ENCODE results near the gene RPL19. TPM values are rescaled to one million over a fixed set of nuclear protein-coding genes. Genes with fewer than 3 reads are reported as not detected.
"Not testable (repeated sequence)": the region's sequence is repeated elsewhere in the genome, so short reads cannot be mapped to it uniquely, and the experiment has no call there.

RPL19 gene
- total RNA-seq, 2 donors from 2014 or later: 1,315 to 2,278 TPM

GRCh38 chr17:39246274-39246673, 46.2 kb downstream of the RPL19 start:
- no peak for TF ChIP-seq CTCF (IDR thresholded peaks at IDR 0.05)
- no peaks in the 10 kb centered on the region for H3K27me3 ChIP-seq (replicated peaks; ENCODE audit: insufficient read depth)
- H3K36me3 ChIP-seq: no peaks in the 10 kb centered on the region
- H3K4me1 ChIP-seq (ENCODE audit: control insufficient read depth in 1 of 2, low read depth in 2 of 2): no peaks in the 10 kb centered on the region
- H3K9me3 ChIP-seq: no peaks in the 10 kb centered on the region
- no peak for ATAC-seq (ENCODE audit: insufficient number of reproducible peaks, low FRiP score, low read depth)
- no peak overlapping the region for H3K4me3 ChIP-seq
- DNase-seq (ENCODE audit: low spot score): no peak
- no peak overlapping the region for H3K27ac ChIP-seq

DNA sequence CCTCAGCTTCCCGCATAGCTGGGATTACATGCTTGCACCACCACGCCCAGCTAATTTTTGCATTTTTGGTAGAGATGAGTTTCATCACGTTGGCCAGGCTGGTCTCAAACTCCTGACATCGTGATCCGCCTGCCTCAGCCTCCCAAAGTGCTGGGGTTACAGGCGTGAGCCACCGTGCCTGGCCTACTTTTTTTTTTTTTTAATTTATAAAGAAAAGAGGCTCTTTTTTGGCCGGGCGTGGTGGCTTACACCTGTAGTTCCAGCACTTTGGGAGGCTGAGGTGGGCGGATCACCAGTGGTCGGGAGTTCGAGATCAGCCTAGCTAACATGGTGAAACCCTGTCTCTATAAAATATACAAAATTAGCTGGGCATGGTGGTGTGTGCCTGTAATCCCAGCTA, 50.0 kb downstream of the RPL19 start:
- not testable (repeated sequence) for DNase-seq (ENCODE audit: low spot score); H3K27ac ChIP-seq; ATAC-seq (ENCODE audit: insufficient number of reproducible peaks, low FRiP score, low read depth); H3K36me3 ChIP-seq; H3K4me3 ChIP-seq; H3K9me3 ChIP-seq; H3K4me1 ChIP-seq (ENCODE audit: control insufficient read depth in 1 of 2, low read depth in 2 of 2); H3K27me3 ChIP-seq (replicated peaks; ENCODE audit: insufficient read depth)

- H3K36me3 ChIP-seq: peaks cover 8% of the 10 kb centered on the region
- H3K27me3 ChIP-seq (replicated peaks; ENCODE audit: insufficient read depth): no peaks in the 10 kb centered on the region
- H3K27ac ChIP-seq: no peak overlapping the region
- no peak for DNase-seq (ENCODE audit: low spot score)
- ATAC-seq (ENCODE audit: insufficient number of reproducible peaks, low FRiP score, low read depth): no peak
- no peak overlapping the region for H3K4me3 ChIP-seq
- TF ChIP-seq CTCF (IDR thresholded peaks at IDR 0.05): no peak
- H3K9me3 ChIP-seq: no peaks in the 10 kb centered on the region
- H3K4me1 ChIP-seq (ENCODE audit: control insufficient read depth in 1 of 2, low read depth in 2 of 2): no peaks in the 10 kb centered on the region
These were observed 51.9 kb downstream of the RPL19 start for GRCh38 chr17:39251997-39252396.

DNA sequence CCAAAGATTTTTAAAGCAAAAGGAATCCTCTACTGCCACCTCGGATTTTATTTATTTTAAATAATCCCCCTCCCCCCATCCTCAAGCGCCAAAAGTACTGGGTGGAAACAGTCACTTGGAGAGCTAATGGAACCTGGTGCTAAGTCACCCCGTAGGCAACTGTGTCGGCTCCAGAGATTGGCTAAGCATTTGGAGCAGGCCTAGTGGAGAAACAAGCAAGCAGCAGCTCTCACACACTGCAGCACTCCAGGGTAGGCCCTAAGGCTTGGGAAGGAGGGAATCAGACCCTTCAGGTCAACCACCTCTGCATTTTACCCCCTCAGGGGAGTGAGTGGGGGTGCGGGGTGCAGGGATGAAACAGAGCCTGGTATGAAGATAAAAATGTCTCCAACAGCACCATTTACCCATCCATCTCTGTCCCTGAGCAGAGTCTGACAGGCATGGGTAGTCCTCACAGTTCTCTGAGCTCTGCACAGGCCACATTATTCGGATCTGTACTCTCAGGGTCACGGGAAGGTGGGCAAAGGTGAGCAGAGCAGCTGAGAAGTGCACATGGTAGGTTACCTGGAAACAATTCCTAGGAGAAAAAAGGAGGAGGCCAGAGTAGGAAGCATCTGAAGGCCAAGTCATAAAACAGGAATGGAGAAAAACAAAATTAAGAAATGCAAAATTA, 52.8 kb downstream of the RPL19 start:
- no peak for TF ChIP-seq CTCF (IDR thresholded peaks at IDR 0.05)
- ATAC-seq (ENCODE audit: insufficient number of reproducible peaks, low FRiP score, low read depth): no peak
- no peaks in the 10 kb centered on the region for H3K9me3 ChIP-seq
- no peaks in the 10 kb centered on the region for H3K4me1 ChIP-seq (ENCODE audit: control insufficient read depth in 1 of 2, low read depth in 2 of 2)
- H3K27ac ChIP-seq: no peak overlapping the region
- DNase-seq (ENCODE audit: low spot score): no peak
- no peaks in the 10 kb centered on the region for H3K27me3 ChIP-seq (replicated peaks; ENCODE audit: insufficient read depth)
- no peak overlapping the region for H3K4me3 ChIP-seq
- H3K36me3 ChIP-seq: peaks cover 15% of the 10 kb centered on the region

Other genes with a start within 250 kb of the RPL19 start
- not detected for gene FBXO47, start 232.9 kb upstream of the RPL19 start, total RNA-seq
- gene PLXDC1, start 48.6 kb upstream of the RPL19 start, total RNA-seq: 10 to 100 TPM in 1 of 2 donors, 1 to 10 TPM in 1; 7.0 to 13.9 TPM
- gene ARL5C, start 34.1 kb upstream of the RPL19 start, total RNA-seq: under 1 TPM in 1 of 2 donors, not detected in 1; 0.27 TPM
- 10 to 100 TPM; 14.3 to 15.6 TPM for gene CACNB1, start 2.6 kb upstream of the RPL19 start, total RNA-seq
- 10 to 100 TPM; 13.9 to 14.3 TPM for gene STAC2, start 25.7 kb downstream of the RPL19 start, total RNA-seq
- gene FBXL20, start 201.3 kb downstream of the RPL19 start, total RNA-seq: 10 to 100 TPM; 30.8 to 45.2 TPM

All from thoracic aorta (tissue), 2 donors.